NCI-H510A (cell line): ENCODE results near the gene PHLDA1.
"Not testable (repeated sequence)": the region's sequence is repeated elsewhere in the genome, so short reads cannot be mapped to it uniquely, and the experiment has no call there.

Source experiments
- DNase-seq: peaks from one replicate; lab custom pipeline; 2025; lab: John Stamatoyannopoulos, UW

PHLDA1 gene

DNA sequence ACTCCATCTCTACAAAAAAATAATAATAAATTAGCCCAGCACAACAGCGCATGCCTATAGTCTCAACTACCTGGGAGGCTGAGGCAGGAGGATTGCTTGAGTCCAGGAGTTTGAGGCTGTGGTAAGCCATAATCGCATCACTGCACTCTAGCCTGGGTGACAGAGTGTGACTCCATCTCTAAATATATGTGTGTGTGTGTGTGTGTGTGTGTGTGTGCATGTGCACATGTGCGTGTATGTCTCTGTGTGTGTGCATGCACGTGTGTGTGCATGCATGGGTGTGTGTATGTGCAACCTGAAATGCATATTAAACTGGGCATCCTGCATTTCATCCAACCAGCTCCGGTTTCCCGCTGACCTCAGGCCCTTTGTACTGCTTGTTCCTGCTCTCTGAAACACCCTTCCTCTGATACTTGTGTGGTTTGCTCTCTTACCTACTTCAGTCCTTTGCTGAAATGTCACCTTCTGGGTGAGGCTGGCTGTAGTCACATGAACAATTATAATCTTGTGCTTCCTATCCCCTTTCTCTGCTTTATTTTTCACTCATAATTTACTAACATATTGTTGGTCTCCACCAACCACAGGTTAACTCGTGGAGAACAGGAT is 46.9 kb downstream of the PHLDA1 start:
- DNase-seq, result no peak

GRCh38 chr12:75983851-75984250 is 47.7 kb downstream of the PHLDA1 start:
- not testable (repeated sequence) for DNase-seq

DNA sequence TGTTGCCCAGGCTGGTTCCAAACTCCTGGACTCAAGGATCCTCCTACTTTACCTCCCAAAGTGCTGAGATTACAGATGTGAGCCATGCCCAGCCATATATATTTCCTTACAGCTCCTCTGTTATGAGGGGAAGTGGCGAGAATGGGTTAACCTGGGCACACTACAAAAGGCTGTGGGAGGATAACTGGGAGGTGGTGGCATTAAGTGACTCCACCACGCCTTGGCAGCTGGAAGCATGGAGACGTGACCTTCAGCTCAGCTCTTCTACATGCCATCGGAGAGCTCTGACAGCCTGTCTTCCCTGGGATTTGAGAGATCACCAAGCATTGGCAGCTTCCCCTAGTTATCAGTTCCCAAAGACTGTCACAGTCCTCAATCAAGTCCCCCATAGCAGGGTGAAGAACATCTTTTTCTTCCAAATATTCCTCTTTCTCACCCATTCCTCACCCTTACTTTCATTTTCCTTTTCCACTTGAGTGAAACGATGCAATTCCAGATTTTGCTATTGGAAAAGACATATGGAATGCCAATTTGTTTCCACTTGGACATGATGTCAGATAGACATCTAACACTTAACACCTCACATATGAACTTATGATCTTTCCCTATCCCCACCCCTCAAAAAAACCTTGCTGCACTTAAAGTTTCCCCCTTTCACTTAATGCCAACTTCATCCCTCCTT is 48.5 kb downstream of the PHLDA1 start:
- no peak for DNase-seq

DNA sequence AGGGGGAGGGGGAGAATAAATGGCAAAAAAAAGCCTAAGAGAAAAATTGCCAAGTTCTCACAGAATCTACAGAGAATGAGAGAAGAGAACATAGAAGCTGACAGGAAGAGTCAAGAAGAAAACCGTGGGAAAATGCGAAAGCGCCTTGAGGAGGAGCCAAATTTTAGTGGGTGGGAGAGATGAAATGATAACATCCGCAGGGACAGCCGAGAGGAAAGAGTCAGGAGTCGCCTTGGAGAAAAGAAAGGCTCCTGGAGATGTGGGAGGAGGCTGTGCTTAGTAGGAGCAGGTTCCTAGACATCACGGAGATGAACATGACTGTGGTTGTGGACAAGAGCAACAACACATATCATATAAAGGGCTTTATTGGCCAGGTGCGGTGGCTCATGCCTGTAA is 49.4 kb downstream of the PHLDA1 start:
- no peak for DNase-seq

DNA sequence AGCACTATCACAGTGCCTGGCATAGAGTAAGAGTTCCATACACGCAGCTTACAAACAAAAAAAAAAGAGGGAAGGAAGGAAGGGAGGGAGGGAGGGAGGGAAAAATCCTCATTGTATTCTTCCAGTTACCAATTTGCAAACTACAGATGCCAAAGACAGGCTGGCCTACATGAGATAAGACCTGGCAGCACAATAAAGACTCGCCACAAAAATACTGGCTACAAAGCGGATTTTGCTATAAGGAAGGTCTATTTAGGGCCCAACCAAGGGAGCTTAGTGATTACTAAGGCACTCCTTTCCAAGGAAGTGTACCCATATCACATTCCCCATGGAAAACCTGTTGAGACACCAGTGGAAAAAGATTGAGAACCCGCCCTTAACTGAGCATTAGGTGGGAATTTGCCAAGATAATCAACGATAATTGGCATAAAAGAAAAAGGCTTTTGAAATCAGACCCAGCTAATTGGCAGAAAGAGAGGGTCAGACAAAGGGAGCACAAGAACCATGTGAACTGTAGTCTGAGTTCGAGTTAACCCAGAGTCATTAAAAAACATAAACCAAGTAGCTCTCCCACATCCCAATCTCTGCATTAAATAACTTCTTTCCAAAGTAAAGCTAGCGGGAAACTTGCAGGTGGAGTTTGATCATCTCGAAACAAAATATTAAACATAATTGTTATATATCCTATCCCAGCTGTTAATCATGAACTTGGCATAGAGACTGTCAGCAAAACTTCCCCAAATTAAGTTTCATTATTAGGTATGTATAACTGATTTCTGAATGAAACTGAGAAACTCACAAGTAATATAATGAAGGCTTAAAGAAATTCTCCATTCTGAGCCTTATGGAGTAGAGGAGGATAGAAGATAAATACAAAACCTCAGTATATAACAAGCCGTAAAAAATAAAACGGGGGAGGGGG is 50.1 kb downstream of the PHLDA1 start:
- no peak for DNase-seq

- no peak for DNase-seq
Observed at GRCh38 chr12:75979181-75979580, 52.4 kb downstream of the PHLDA1 start.

GRCh38 chr12:75978677-75979076 is 52.9 kb downstream of the PHLDA1 start:
- DNase-seq, result no peak

- DNase-seq, result no peak
Observed at GRCh38 chr12:75977952-75978671, 53.5 kb downstream of the PHLDA1 start.

GRCh38 chr12:75977590-75977951 is 54.0 kb downstream of the PHLDA1 start:
- no peak for DNase-seq

GRCh38 chr12:75976913-75977312 is 54.7 kb downstream of the PHLDA1 start:
- no peak for DNase-seq

DNA sequence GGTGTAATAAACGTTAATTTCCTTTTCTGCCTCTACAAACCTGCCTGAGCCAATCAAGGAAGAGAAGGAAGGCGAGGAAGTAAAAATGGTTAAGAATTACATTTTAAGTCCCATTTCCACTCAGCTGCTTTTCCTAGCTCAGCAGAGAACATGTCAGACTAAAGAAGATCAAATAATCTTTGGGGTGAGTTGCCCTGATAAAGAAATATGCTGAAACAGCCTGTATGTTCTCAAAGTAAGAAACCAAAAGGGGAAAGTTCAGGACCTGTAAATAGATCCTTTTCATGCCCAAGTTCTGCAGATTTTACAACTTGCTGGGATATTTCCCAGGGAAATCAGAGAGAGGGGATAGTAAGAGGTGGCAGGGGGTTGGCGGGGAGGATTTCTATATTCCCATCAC is 55.5 kb downstream of the PHLDA1 start:
- no peak for DNase-seq

GRCh38 chr12:75975702-75976101 is 55.9 kb downstream of the PHLDA1 start:
- DNase-seq, result no peak
